Muscle of back (tissue), 11 donors: ENCODE results near the gene BCKDHA. TPM values are rescaled to one million over a fixed set of nuclear protein-coding genes. Genes with fewer than 3 reads are reported as not detected.
"Not testable (repeated sequence)": the region's sequence is repeated elsewhere in the genome, so short reads cannot be mapped to it uniquely, and the experiment has no call there.

ENCODE experiments used
- DNase-seq, 3 donors: peaks; one replicate each; pipeline versions ENCODE4 v3.0.0 to v3.0.0-alpha.2; 2013
- polyA plus RNA-seq, 10 donors: library from polyadenylated mRNA; unstranded; fragments of 120-200 nt; gene quantifications; one replicate each; pipeline ENCODE4 v1.2.1, GENCODE V29; 2013; ENCODE audit not compliant: insufficient read length in 10 of 10

BCKDHA gene
- polyA plus RNA-seq, 10 donors, result 15.1 to 32.4 (median 27.3) TPM

DNA sequence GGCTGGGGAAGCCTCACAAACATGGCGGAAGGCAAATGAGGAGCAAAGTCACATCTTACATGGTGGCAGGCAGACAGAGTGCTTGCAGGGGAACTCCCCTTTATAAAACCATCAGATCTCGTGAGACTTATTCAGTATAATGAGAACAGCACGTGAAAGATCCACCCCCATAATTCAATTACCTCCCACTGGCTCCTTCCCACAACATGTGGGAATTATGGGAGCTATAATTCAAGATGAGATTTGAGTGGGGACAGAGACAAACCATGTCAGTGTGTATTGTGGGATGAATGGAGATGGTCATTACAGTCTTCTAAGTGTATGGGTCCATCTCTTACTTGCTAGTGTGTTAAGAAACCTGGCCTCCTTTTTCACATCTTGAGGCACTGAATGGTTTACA, 4.4 kb downstream of the BCKDHA start:
- no peak for DNase-seq

DNA sequence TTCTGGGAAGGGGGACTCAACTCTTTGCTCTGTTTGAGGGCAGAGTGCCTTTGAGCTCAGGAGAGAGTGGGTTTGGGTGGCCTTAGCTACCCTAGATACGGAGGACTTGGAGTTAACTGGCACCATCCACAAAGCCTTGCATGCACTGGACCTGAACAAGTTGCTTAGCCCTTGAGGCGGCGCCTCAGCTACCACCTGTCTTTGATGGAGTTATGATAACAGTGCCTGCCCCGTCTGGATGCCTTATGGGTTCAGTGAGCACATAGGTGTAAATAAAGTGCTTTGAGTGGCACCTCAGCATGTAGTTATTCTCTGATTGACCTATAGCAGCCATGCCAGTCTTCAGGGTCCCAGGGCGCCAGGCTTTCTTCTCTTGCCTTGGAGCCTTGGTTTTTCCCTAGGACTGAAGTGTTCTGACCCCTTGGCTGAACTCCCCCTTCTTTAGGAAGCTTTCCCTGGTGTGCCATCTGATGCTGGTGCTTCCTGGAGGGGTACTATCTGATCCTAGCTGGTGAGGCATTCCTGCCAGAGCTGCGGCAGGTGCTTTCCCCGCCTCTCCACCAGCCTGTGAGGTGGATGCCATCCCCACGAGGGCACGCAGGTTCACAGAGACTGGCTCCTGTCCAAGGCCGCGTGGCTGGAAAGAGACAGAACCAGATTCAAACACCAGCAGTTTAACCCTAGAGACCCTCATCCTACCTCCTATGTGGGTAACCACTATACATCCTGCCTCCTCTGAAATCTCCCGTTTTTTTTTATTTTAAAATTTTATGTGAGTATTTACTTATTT, 5.8 kb downstream of the BCKDHA start:
- no peak for DNase-seq

DNA sequence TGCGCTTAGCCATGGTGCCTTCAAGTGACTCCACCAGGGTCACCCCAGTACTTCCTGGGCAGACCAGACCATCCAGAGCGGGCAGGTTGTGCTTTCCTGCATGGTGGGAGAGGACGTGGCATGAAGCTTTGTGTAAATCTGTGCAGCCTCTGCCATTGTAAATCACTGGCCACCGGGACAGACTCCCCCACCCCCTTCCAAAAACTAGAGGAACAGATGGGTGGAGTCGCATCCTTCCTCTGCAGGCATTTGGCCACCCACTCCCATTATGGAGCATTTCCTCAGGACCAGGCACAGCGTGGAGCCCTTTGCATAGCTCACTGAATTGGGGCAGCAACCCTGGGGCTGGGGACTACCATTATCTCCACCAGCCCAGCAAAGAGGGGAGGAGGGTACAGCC, 8.2 kb downstream of the BCKDHA start:
- no peak for DNase-seq

DNA sequence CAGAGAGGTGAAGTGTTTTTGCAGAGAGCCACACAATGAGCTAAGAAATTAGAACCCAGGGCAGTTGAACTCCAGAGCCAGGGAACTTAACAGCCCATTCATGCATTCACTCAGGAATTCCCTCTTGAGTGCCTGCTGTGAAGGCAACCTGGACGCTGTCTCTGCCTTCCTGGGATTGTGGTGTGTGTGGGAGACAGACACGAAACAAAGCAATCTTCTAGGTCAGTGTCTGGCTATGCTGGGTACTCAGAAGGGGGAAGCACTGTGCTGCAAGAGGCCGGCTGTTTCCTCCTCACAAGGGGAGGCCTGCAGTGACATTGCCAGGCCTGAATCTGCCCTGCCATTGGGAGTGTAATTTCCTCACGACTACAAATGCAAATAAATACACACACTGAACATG, 9.7 kb downstream of the BCKDHA start:
- no peak for DNase-seq

- DNase-seq, result no peak
These were observed 10.6 kb downstream of the BCKDHA start for GRCh38 chr19:41408256-41408655.

GRCh38 chr19:41408846-41409245, 11.2 kb downstream of the BCKDHA start:
- not testable (repeated sequence) for DNase-seq

DNA sequence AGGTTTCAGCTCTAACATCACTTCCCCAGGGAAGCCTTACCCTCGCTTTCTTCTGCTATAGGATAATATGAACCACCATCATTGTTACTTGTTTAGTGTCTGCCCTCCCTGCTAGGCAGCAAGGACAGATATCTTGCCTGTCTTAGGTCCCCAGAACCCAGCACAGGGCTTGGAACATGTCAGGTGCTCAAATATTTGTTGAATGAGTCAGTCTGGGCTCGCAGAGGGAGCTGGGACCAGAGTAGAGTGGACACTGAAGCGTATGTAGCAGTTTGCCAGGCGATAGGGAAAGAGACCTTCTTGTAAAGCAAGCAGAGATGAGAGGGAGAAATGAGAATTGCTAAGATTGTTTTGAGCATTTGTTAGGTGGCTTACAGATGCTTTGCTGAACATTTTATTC, 11.7 kb downstream of the BCKDHA start:
- no peak for DNase-seq

GRCh38 chr19:41410336-41411054, 12.9 kb downstream of the BCKDHA start:
- no peak for DNase-seq

- no peak for DNase-seq
These were observed 13.7 kb downstream of the BCKDHA start for GRCh38 chr19:41411100-41411967.

DNA sequence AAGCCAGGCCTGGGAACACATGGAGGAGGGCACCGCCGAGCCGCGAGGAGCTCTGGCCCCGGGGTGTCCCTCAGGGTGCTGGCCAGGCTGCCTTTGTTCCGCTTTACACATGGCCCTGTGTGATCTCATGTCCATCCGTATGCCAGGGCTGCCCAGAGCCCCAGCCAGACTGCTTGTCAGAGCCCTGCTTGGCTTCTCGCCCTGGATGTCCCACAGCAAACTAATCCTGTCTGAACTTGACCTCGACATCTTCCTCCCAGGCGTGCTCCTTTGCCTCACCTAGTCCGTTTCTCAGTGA, 14.3 kb downstream of the BCKDHA start:
- DNase-seq, result no peak

- no peak for DNase-seq
These were observed 15.3 kb downstream of the BCKDHA start for GRCh38 chr19:41412953-41413352.

GRCh38 chr19:41413947-41414346, 16.3 kb downstream of the BCKDHA start:
- DNase-seq, result no peak

GRCh38 chr19:41414461-41414860, 16.8 kb downstream of the BCKDHA start:
- no peak for DNase-seq

- DNase-seq, result no peak
These were observed 17.5 kb downstream of the BCKDHA start for GRCh38 chr19:41415154-41415571.

DNA sequence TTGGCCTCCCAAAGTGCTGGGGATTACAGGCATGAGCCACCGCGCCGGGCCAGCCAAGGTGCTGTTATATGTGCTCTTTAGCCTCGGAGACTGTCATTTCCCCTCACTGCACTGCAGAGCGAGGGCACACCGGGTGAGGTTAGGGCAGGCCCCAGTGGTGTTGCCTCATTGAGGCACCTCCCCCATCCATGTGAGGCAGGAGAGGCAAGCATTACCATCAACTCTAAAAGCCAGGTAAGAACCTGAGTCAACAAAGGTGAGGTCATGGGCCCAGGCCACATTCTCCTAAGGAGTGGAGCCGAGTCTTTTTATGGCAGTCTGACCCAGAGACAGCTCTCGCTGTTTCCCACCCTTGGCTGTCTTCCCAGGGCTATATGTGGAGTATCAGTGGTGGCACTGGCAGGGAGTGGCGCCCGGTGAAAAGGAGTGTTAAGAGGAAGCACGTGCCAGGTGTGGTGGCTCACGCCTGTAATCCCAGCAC, 18.6 kb downstream of the BCKDHA start:
- no peak for DNase-seq

DNA sequence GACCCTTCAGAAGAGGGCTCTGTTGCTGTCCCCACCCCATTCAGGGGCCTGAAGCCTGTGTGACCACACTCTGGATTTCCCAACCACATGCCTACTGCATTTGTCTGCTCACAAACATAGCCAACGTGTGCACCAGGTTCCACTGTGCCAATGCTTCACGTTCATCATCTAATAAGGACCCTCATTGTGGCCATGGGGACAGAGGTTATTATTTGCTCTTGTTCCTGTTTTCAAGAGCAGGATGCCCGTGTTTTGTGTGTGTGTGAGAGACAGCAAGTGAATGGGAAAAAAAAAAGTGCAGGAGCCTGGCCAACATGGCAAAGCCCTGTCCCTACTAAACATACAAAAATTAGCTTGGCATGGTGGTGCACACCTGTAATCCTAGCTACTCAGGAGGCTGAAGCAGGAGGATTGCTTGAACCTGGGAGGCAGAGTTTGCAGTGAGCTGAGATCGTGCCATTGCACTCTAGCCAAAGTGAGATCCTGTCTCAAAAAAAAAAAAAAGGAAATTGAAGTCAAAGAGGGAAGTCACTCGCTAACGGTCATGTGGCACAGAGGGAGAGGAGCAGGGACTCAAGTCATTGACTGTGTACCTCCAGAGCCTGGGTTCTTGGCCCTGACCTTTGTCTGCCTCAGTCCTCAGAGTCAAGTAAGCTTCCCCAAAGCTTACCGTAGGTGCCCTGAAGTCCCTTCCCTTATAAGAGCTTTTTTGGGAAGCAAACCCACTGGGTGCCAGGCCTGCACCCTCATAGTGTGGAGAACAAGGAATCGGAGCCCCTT, 22.7 kb downstream of the BCKDHA start:
- DNase-seq, result peak in 1 of 3 donors; percentile 30

DNA sequence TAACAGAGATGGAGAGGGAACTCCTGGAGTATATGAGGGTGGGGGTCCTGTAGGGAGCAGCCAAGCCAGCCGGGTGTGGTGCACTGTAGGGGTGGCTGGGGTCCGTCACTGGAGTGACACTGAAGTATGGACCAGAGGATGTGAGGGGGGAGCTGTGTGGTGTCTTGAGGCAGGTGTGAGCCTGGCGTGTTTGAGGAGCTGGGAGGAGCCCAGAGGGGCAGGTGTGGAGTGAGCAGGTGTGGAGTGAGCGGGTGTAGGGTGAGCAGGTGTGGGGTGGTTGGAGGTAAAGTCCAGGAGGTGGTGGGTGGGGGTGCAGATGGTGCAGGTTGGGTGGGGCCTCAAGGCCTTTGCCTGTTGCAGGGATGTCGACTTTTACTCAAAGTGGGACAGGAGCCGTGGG, 23.7 kb downstream of the BCKDHA start:
- DNase-seq, result no peak

DNA sequence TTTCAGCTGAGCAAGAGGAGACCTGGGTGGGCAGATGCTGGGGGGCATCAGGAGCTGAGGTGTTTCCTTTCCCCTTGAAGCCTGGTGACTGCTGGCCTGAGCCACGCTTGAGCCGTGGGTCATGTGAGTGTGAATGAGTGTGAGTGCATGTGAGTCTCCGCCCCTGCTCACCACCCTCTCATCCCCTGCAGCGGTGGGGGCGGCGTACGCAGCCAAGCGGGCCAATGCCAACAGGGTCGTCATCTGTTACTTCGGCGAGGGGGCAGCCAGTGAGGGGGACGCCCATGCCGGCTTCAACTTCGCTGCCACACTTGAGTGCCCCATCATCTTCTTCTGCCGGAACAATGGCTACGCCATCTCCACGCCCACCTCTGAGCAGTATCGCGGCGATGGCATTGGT, 24.4 kb downstream of the BCKDHA start:
- DNase-seq, result no peak

GRCh38 chr19:41422456-41422855, 24.8 kb downstream of the BCKDHA start:
- no peak for DNase-seq

DNA sequence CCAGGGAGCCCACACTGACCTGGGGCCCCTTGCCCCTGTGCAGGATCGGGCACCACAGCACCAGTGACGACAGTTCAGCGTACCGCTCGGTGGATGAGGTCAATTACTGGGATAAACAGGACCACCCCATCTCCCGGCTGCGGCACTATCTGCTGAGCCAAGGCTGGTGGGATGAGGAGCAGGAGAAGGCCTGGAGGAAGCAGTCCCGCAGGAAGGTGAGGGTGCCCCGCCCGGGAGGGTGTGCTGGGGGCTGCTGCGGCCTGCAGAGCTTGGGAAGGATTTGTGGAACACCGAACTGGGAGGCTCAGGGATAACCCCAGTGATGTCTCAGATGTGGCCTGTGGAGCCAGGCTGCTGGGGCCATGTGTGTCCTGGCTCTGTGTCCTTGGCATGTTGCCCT, 25.3 kb downstream of the BCKDHA start:
- DNase-seq, result no peak

DNA sequence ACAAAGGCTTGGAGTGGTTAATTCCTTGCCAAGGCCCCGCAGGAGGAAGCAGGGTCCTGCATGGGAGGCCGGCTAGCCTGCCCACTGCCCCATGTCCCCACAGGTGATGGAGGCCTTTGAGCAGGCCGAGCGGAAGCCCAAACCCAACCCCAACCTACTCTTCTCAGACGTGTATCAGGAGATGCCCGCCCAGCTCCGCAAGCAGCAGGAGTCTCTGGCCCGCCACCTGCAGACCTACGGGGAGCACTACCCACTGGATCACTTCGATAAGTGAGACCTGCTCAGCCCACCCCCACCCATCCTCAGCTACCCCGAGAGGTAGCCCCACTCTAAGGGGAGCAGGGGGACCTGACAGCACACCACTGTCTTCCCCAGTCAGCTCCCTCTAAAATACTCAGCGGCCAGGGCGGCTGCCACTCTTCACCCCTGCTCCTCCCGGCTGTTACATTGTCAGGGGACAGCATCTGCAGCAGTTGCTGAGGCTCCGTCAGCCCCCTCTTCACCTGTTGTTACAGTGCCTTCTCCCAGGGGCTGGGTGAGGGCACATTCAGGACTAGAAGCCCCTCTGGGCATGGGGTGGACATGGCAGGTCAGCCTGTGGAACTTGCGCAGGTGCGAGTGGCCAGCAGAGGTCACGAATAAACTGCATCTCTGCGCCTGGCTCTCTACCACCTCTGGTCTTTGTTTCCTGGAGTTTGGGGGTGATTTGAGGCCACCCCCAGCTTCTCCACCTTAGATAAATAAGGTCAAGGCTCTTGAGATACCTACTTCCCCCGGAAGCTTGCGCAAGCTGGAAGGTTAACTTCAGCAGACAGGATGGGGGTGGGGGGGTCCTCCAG, 26.9 kb downstream of the BCKDHA start:
- DNase-seq, result no peak
